Measurements from ENCODE around the gene SMIM1.
A peak's percentile ranks its signal among the peaks of the same experiment; 100 is the strongest.

The SMIM1 gene

GRCh38 chr1:3771108-3772026 lies 1.2 kb upstream of the SMIM1 start:
- DNase-seq (ENCODE audit: low spot score), result no peak
- no peak for TF ChIP-seq CTCF (IDR thresholded peaks at IDR 0.05; ENCODE audit: extremely low read depth, missing control alignments)

GRCh38 chr1:3772027-3772714 lies 378 bp upstream of the SMIM1 start:
- no peak for TF ChIP-seq CTCF (IDR thresholded peaks at IDR 0.05; ENCODE audit: extremely low read depth, missing control alignments)
- peak; percentile 100 for DNase-seq (ENCODE audit: low spot score)

GRCh38 chr1:3773572-3774275 lies 1.2 kb downstream of the SMIM1 start:
- no peak for TF ChIP-seq CTCF (IDR thresholded peaks at IDR 0.05; ENCODE audit: extremely low read depth, missing control alignments)
- DNase-seq (ENCODE audit: low spot score), result no peak

- no peak for DNase-seq (ENCODE audit: low spot score)
- no peak for TF ChIP-seq CTCF (IDR thresholded peaks at IDR 0.05; ENCODE audit: extremely low read depth, missing control alignments)
Observed at GRCh38 chr1:3774276-3774945, 1.9 kb downstream of the SMIM1 start.

GRCh38 chr1:3774946-3775489 lies 2.5 kb downstream of the SMIM1 start:
- TF ChIP-seq CTCF (IDR thresholded peaks at IDR 0.05; ENCODE audit: extremely low read depth, missing control alignments), result no peak
- no peak for DNase-seq (ENCODE audit: low spot score)

- peak; percentile 54 for TF ChIP-seq CTCF (IDR thresholded peaks at IDR 0.05; ENCODE audit: extremely low read depth, missing control alignments)
Observed at GRCh38 chr1:3775490-3776230, 3.1 kb downstream of the SMIM1 start.

More at GRCh38 chr1:3775490-3776230, 3.1 kb downstream of the SMIM1 start:
- peak; percentile 83 for DNase-seq (ENCODE audit: low spot score)

Data from GM20000 (cell line).